SU-DHL-6 (cell line): Measurements from ENCODE around the gene CKS1B.
"Not testable (repeated sequence)": the region's sequence is repeated elsewhere in the genome, so short reads cannot be mapped to it uniquely, and the experiment has no call there.

Experiments
- H2AFZ ChIP-seq: fragments of 200-600 bp; sonication (generic); 2 replicates; pipeline ENCODE4 v1.6.1; 2014; ENCODE audit warnings: low read depth, mild to moderate bottlenecking, moderate library complexity, mixed read lengths, antibody characterized with exemption, low read length; ENCODE audit not compliant: severe bottlenecking
- H3F3A ChIP-seq: fragments of 200-600 bp; shearing (Covaris generic); 2 replicates; pipeline ENCODE4 v1.6.0; 2016; ENCODE audit warnings: antibody characterized with exemption, mild to moderate bottlenecking; ENCODE audit not compliant: insufficient read depth
- H3K27ac ChIP-seq: fragments of 200-600 bp; sonication (generic); 2 replicates; pipeline ENCODE4 v1.5.1; 2016; ENCODE audit warnings: low read depth, mild to moderate bottlenecking, low read length, moderate library complexity, mixed read lengths
- H3K27me3 ChIP-seq: fragments of 200-600 bp; sonication (generic), shearing (Covaris generic); 2 replicates; pipeline ENCODE4 v1.6.0; 2014; ENCODE audit warnings: mild to moderate bottlenecking, low read length
- H3K36me3 ChIP-seq: fragments of 200-600 bp; sonication (generic); 2 replicates; pipeline ENCODE4 v1.6.1; 2014; ENCODE audit warnings: mild to moderate bottlenecking, low read length, mixed read lengths
- H3K4me2 ChIP-seq: fragments of 300-600, 200-600 bp; shearing (Covaris generic), sonication (generic); 2 replicates; pipeline ENCODE4 v1.6.0; 2014; ENCODE audit warnings: low read length, low read depth, mild to moderate bottlenecking; ENCODE audit not compliant: poor library complexity, severe bottlenecking
- H3K4me3 ChIP-seq: fragments of 200-600 bp; sonication (generic); 2 replicates; pipeline ENCODE4 v1.5.1; 2014; ENCODE audit warnings: antibody characterized with exemption, low read length, mild to moderate bottlenecking, mixed read lengths; ENCODE audit not compliant: insufficient read depth, poor library complexity, severe bottlenecking
- H3K79me2 ChIP-seq: fragments of 200-600 bp; sonication (generic); 2 replicates; pipeline ENCODE4 v1.6.1; 2014; ENCODE audit warnings: mild to moderate bottlenecking, low read length, moderate library complexity; ENCODE audit not compliant: insufficient read depth
- H3K9ac ChIP-seq: fragments of 200-600 bp; sonication (generic); 2 replicates; pipeline ENCODE4 v1.7.0; 2014; ENCODE audit warnings: mild to moderate bottlenecking, low read length
- H3K9me2 ChIP-seq: fragments of 200-600 bp; sonication (generic); replicated peaks from 2 replicates; pipeline ENCODE4 v1.6.1; 2014; ENCODE audit warnings: low read length; ENCODE audit not compliant: insufficient read depth
- H3K9me3 ChIP-seq: fragments of 200-600 bp; sonication (generic); 2 replicates; pipeline ENCODE4 v1.6.1; 2014; ENCODE audit warnings: low read length, mixed read lengths; ENCODE audit not compliant: insufficient read depth
- H4K20me1 ChIP-seq: fragments of 200-600 bp; sonication (generic); 2 replicates; pipeline ENCODE4 v1.6.1; 2014; ENCODE audit warnings: low read depth, mild to moderate bottlenecking, antibody characterized with exemption, low read length, moderate library complexity, mixed read lengths
- CTCF ChIP-seq: fragments of 200-600 bp; sonication (generic); IDR thresholded peaks from one replicate; pipeline ENCODE4 v1.5.1; 2017; ENCODE audit warnings: antibody characterized with exemption, mild to moderate bottlenecking, low read length, moderate library complexity; ENCODE audit not compliant: insufficient read depth, poor library complexity, severe bottlenecking
- EZH2phosphoT487 ChIP-seq: fragments of 200-600 bp; sonication (generic), shearing (Covaris generic); conservative IDR thresholded peaks from 2 replicates; pipeline ENCODE4 v1.6.1; 2018; ENCODE audit warnings: mild to moderate bottlenecking, antibody characterized with exemption, low read length, moderate library complexity, mixed read lengths

Gene CKS1B

GRCh38 chr1:154974808-154975408 is 427 bp downstream of the CKS1B start:
- Histone ChIP-seq H3K4me3 (peak overlapping the region; percentile 72), H3K9me3 (no peaks in the 10 kb centered on the region), H2AFZ (no peak overlapping the region), H3K9ac (peak overlapping the region; percentile 69), H3K9me2 (no peaks in the 10 kb centered on the region), H3K4me2 (peak overlapping the region; percentile 74), H3K36me3 (peaks cover 4% of the 10 kb centered on the region), H4K20me1 (no peaks in the 10 kb centered on the region), H3K27me3 (no peaks in the 10 kb centered on the region), H3K79me2 (peaks cover 64% of the 10 kb centered on the region), H3F3A (peaks cover 17% of the 10 kb centered on the region), H3K27ac (peak overlapping the region; percentile 88)
- TF ChIP-seq EZH2phosphoT487 (no peak), CTCF (no peak)

GRCh38 chr1:154975409-154976059 is 1.1 kb downstream of the CKS1B start:
- no peaks in the 10 kb centered on the region for H3K9me2 ChIP-seq
- peak overlapping the region; percentile 88 for H3K27ac ChIP-seq
- H3K9ac ChIP-seq, result peak overlapping the region; percentile 69
- H3K27me3 ChIP-seq, result no peaks in the 10 kb centered on the region
- peaks cover 61% of the 10 kb centered on the region for H3K79me2 ChIP-seq
- H4K20me1 ChIP-seq, result no peaks in the 10 kb centered on the region
- peaks cover 4% of the 10 kb centered on the region for H3K36me3 ChIP-seq
- TF ChIP-seq CTCF (no peak), EZH2phosphoT487 (no peak)
- H3F3A ChIP-seq, result peaks cover 17% of the 10 kb centered on the region
- peak overlapping the region; percentile 72 for H3K4me3 ChIP-seq
- H2AFZ ChIP-seq, result no peak overlapping the region
- no peaks in the 10 kb centered on the region for H3K9me3 ChIP-seq
- H3K4me2 ChIP-seq, result peak overlapping the region; percentile 74

- not testable (repeated sequence) for H3K27me3 ChIP-seq, H3K9ac ChIP-seq, H3K9me2 ChIP-seq, H2AFZ ChIP-seq, H3K9me3 ChIP-seq, H3K4me2 ChIP-seq, H3K4me3 ChIP-seq, H3K36me3 ChIP-seq, H4K20me1 ChIP-seq, H3K27ac ChIP-seq
- H3F3A ChIP-seq, result peaks cover 24% of the 10 kb centered on the region
- H3K79me2 ChIP-seq, result peaks cover 54% of the 10 kb centered on the region
These were observed 3.3 kb downstream of the CKS1B start for GRCh38 chr1:154977762-154978161.

- H3K36me3 ChIP-seq, result peaks cover 7% of the 10 kb centered on the region
- TF ChIP-seq CTCF (no peak), EZH2phosphoT487 (no peak)
- no peaks in the 10 kb centered on the region for H3K9me3 ChIP-seq
- no peak overlapping the region for H3K4me3 ChIP-seq
- H3K9me2 ChIP-seq, result no peaks in the 10 kb centered on the region
- no peak overlapping the region for H2AFZ ChIP-seq
- no peak overlapping the region for H3K9ac ChIP-seq
- H3F3A ChIP-seq, result peaks cover 20% of the 10 kb centered on the region
- peaks cover 51% of the 10 kb centered on the region for H3K79me2 ChIP-seq
- no peak overlapping the region for H3K4me2 ChIP-seq
- no peaks in the 10 kb centered on the region for H4K20me1 ChIP-seq
- H3K27me3 ChIP-seq, result no peaks in the 10 kb centered on the region
- no peak overlapping the region for H3K27ac ChIP-seq
These were observed 3.9 kb downstream of the CKS1B start for GRCh38 chr1:154978360-154978759.
